ENCODE results near the gene TADA1. TPM values are rescaled to one million over a fixed set of nuclear protein-coding genes. Genes with fewer than 3 reads are reported as not detected.

The TADA1 gene
- total RNA-seq, 1 donor from 2014 or later = 11.7 TPM

- TF ChIP-seq, protein P1, sequence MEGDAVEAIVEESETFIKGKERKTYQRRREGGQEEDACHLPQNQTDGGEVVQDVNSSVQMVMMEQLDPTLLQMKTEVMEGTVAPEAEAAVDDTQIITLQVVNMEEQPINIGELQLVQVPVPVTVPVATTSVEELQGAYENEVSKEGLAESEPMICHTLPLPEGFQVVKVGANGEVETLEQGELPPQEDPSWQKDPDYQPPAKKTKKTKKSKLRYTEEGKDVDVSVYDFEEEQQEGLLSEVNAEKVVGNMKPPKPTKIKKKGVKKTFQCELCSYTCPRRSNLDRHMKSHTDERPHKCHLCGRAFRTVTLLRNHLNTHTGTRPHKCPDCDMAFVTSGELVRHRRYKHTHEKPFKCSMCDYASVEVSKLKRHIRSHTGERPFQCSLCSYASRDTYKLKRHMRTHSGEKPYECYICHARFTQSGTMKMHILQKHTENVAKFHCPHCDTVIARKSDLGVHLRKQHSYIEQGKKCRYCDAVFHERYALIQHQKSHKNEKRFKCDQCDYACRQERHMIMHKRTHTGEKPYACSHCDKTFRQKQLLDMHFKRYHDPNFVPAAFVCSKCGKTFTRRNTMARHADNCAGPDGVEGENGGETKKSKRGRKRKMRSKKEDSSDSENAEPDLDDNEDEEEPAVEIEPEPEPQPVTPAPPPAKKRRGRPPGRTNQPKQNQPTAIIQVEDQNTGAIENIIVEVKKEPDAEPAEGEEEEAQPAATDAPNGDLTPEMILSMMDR (IDR thresholded peaks at IDR 0.05; ENCODE audit: unreplicated experiment) = no peak
- Mint-ChIP-seq H3K4me1 (ENCODE audit: unreplicated experiment) (peaks cover 6% of the 10 kb centered on the region), H3K27me3 (ENCODE audit: unreplicated experiment) (peaks cover 4% of the 10 kb centered on the region), H3K36me3 (ENCODE audit: low read depth, unreplicated experiment) (peaks cover 4% of the 10 kb centered on the region), H3K9me3 (ENCODE audit: unreplicated experiment) (no peaks in the 10 kb centered on the region), H3K27ac (ENCODE audit: unreplicated experiment) (no peak overlapping the region), H3K4me3 (ENCODE audit: unreplicated experiment) (no peak overlapping the region)
- DNase-seq (ENCODE audit: low spot score) = no peak
Measured at GRCh38 chr1:166899769-166900168, 23.7 kb upstream of the TADA1 start.

DNA sequence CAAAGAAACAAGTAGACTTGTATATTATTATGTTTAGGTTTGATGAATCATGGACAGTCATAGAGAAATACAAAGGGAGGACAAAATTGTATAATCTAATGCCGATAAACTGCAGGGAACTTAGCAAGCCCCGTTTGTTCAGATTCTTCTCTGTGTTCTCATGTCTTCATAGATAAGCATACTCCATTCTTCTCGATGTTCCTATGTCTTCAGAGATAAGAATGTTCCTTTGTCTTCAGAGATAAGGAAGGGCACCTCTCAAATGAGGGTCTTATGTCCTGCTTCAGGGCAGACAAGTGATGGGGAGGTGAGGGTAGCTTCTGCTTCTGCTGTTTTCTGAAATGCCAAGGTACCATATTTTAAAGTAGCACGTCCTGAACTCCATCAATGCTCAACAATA lies 19.7 kb upstream of the TADA1 start:
- H3K36me3 Mint-ChIP-seq (ENCODE audit: low read depth, unreplicated experiment) = peaks cover 4% of the 10 kb centered on the region
- H3K4me3 Mint-ChIP-seq (ENCODE audit: unreplicated experiment) = no peak overlapping the region
- peaks cover 8% of the 10 kb centered on the region for H3K4me1 Mint-ChIP-seq (ENCODE audit: unreplicated experiment)
- TF ChIP-seq, protein P1 (IDR thresholded peaks at IDR 0.05; ENCODE audit: unreplicated experiment) = no peak
- H3K27me3 Mint-ChIP-seq (ENCODE audit: unreplicated experiment) = peaks cover 2% of the 10 kb centered on the region
- no peak for DNase-seq (ENCODE audit: low spot score)
- H3K9me3 Mint-ChIP-seq (ENCODE audit: unreplicated experiment) = no peaks in the 10 kb centered on the region
- no peak overlapping the region for H3K27ac Mint-ChIP-seq (ENCODE audit: unreplicated experiment)

DNA sequence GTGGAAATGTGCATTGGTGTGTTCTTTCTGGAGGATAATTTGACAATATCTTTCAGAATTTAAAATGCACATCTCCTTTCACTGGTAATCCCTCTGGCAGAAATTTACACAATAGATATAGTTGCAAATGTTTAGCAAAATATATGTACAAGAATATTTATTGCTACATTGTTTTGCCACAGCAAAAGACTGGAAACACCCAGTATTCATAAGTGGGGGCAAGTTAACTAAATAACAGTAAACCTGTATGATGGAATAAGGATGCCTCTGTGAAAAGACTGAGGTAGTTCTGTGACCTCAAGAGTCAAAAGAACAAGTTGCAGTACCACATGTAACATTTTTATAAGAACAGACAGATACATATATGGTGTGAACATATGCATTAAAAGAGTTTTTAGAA lies 13.7 kb upstream of the TADA1 start:
- Mint-ChIP-seq H3K9me3 (ENCODE audit: unreplicated experiment) (no peaks in the 10 kb centered on the region), H3K36me3 (ENCODE audit: low read depth, unreplicated experiment) (no peaks in the 10 kb centered on the region), H3K27ac (ENCODE audit: unreplicated experiment) (no peak overlapping the region), H3K4me1 (ENCODE audit: unreplicated experiment) (peaks cover 2% of the 10 kb centered on the region), H3K4me3 (ENCODE audit: unreplicated experiment) (no peak overlapping the region), H3K27me3 (ENCODE audit: unreplicated experiment) (no peaks in the 10 kb centered on the region)
- DNase-seq (ENCODE audit: low spot score) = no peak
- TF ChIP-seq, protein P1 (IDR thresholded peaks at IDR 0.05; ENCODE audit: unreplicated experiment) = no peak

- Mint-ChIP-seq H3K27ac (ENCODE audit: unreplicated experiment) (no peak overlapping the region), H3K4me3 (ENCODE audit: unreplicated experiment) (no peak overlapping the region), H3K9me3 (ENCODE audit: unreplicated experiment) (no peaks in the 10 kb centered on the region), H3K4me1 (ENCODE audit: unreplicated experiment) (peaks cover 5% of the 10 kb centered on the region), H3K27me3 (ENCODE audit: unreplicated experiment) (peaks cover 3% of the 10 kb centered on the region), H3K36me3 (ENCODE audit: low read depth, unreplicated experiment) (no peaks in the 10 kb centered on the region)
- DNase-seq (ENCODE audit: low spot score) = no peak
- TF ChIP-seq, protein P1 (IDR thresholded peaks at IDR 0.05; ENCODE audit: unreplicated experiment) = no peak
Measured at GRCh38 chr1:166888373-166889111, 12.5 kb upstream of the TADA1 start.

GRCh38 chr1:166884971-166885370 lies 8.9 kb upstream of the TADA1 start:
- H3K27me3 Mint-ChIP-seq (ENCODE audit: unreplicated experiment) = peaks cover 3% of the 10 kb centered on the region
- H3K36me3 Mint-ChIP-seq (ENCODE audit: low read depth, unreplicated experiment) = no peaks in the 10 kb centered on the region
- H3K4me3 Mint-ChIP-seq (ENCODE audit: unreplicated experiment) = no peak overlapping the region
- TF ChIP-seq, protein P1 (IDR thresholded peaks at IDR 0.05; ENCODE audit: unreplicated experiment) = no peak
- DNase-seq (ENCODE audit: low spot score) = no peak
- H3K4me1 Mint-ChIP-seq (ENCODE audit: unreplicated experiment) = peaks cover 5% of the 10 kb centered on the region
- no peak overlapping the region for H3K27ac Mint-ChIP-seq (ENCODE audit: unreplicated experiment)
- no peaks in the 10 kb centered on the region for H3K9me3 Mint-ChIP-seq (ENCODE audit: unreplicated experiment)
